GM10847 (cell line): ENCODE data around the gene VEZF1.

Source experiments
- POLR2A ChIP-seq: IDR thresholded peaks from 2 replicates; pipeline ENCODE4 v1.6.1; 2011; ENCODE audit not compliant: insufficient read length; ENCODE audit errors: extremely low read depth

The VEZF1 gene

DNA sequence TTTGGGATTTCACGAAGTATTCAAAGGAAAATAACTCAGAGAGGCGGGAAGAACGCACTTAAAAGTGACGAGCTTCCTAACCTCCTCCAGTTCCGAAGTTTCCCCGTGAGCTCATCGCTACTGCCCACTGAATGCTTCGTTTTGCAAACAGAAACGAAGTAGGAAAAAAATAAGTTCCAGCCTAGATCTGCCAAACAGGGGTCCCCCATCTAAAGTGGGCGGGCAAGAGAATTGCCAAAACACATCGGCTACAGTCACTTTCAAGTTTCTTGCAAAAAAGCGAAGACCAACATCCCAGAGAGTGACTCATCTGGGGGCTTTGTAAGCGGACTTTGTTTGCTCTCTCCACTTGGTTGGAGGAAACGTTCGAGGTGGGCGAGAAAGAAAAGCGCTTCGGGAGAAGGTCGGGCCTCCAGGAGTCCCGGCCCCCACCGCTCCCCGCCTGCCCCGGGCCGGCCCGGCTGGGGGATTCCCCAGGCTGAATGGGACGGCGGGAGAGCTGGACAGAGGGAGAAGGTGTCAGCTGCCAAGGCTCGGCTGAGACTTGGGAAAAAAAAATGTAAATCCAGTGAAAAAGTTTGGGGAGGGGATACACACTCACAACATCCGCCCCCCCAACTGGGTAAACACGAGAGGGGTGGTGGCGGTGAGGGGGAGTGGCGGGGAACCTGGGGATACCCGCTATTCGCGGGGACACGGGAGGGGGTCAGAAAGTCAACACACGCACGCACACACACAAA, 1.0 kb downstream of the VEZF1 start:
- no peak for TF ChIP-seq POLR2A

DNA sequence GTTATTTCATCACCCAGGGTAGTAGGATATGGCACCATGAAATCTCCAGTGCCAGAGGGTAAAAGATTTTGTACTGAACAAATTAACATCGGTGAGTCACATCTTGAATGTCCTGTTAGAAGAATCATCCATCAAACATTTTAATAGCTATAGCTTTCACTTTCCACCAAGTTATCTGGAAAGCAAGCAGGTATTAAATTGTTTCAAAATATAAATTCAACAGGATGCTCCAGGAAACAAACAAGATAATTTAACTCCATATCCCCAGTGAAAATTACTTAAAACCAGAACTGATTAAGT, 2.4 kb downstream of the VEZF1 start:
- no peak for TF ChIP-seq POLR2A

DNA sequence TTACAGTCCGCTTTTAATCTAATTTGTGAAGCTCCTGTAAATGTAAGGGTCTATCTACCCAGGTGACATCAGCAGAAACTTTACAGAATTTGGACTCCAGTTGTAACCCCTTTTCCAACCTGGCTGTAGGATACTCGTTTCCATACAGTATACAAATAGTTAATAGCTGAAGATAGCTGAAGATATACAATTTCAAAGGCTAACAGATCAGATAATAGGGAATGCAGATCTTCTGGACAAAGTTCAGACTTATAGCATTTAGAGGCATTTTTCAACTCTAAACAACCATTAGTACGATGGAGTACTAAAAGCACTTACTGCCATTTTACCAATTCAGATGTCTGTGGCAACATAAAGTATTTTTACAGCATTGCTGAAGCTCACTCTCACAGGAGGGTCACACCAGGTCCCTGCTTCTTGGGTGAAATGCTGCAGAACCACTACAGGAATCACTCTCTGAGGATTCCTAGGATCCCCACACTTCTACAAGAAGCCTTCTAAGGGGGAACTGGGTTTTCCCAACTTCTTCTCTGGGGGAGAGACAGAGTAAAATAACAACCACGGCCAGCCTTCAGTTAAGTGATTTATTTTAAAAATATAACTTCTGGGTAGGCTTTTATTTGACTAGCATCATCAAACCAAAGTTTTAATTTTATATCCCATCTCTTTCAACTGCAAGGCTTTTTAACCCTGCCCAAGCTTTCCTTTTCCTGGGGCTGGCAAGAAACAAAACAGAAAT, 2.9 kb downstream of the VEZF1 start:
- no peak for TF ChIP-seq POLR2A

DNA sequence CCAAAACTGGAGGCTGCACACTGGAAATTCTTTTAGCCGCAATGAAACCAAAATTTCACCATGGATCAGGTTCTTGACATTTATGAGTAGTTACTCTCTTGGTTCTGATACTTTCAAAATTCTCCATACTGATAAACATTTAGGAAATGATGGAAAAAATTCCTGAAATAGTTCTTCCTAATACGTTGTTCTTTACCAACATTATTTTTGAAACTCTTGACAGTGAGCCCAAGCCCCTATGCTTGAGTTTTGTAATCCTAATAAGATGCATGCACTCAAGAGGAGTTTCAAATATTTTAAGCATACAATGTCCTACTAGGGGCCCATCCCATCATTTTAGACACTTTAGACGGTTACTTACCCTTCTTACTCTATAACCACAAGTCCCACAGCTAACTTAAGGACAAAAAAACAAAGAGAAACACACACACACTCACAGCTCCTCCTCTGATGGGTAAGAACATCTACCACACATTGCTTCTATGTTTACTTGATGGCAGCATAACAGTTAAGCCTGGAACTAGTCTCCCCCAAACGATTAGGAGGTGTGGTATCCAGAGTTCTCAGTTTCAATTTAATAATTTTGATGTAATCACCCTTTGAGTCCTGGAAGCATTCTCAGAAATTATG, 3.7 kb downstream of the VEZF1 start:
- no peak for TF ChIP-seq POLR2A

DNA sequence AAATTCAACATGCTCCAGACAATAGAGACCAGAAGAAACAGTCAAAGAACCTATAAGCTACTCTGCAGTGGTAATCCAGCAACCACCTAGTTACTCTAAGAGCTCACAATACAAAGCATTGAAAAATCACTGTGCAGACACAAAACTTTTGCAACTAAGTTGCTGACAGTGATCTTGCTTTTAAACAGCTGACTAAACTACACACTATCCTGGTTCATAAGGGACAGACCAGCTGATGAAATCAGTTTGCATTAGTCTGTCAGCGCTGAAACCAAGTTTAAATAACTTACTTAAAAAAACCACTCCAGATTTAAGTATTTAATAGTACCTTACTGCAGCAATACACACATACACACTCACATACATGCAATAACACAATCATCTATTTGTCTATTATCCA, 4.6 kb downstream of the VEZF1 start:
- no peak for TF ChIP-seq POLR2A

DNA sequence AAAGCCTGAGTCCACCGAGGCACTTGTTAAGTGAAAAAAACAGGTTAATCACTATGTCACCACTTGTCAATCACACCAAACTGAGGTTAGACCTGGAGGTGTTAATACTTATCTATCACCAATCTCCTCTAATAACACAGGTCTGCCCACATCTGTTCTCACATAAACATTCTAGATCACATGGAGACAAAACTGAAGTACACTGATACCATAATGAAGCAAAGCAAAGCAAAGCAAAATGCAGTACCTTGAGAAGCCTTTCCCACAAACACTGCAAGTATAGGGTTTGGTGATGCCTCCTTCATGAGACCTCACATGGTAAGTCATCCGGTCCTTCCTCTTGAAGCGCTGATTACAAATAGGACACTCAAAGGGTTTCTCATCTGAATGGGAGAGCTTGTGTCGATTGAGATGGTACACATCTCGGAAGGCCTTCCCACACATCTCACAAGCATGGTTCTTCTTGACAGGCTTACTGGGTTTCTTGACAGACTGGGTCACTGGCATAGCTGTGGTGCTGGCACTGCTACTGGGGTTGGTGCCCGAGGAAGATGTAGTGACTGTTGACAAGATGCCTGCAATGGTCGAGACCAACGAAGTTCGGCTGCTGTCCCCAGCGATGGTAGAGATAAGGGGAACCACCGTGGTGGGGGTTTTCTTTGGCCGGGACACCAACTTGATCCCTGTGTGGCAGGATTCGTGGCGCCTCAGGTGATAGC, 5.4 kb downstream of the VEZF1 start:
- TF ChIP-seq POLR2A, result no peak

DNA sequence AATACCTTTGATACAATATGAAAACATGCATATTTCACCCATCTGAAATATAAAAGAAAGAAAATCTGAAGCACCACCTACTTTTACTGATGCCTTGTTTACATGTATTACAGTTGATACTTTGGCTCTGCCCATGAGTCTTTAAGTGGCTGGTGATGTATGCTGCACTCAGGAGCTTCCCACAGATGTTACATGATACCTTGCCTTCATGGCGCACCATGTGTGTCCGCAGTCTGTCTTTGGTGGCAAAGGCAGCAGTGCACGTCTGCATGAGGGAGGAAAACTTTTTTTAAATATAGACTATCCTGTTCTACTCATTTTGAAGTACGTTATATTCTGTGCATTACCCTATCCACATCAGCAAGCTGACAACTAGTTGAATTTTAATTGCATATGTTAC, 7.5 kb downstream of the VEZF1 start:
- TF ChIP-seq POLR2A, result no peak

DNA sequence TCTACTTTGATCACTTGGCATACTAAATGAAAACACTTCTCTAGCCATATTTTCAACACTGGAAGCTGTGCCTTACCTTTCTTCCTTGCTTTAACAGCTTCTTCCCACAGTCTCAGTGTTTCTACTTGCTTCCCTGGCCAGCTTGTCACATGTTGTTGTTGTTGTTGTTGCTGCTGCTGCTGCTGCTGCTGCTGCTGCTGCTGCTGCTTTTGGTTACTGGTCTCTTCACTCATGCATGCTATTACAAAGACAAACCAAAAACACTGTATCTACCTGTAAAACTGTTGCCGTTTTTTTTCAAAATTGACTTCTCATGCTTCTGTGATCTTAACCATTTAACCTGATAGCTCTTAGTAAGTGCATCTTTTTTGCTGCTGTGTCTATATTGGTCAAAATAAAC, 9.0 kb downstream of the VEZF1 start:
- no peak for TF ChIP-seq POLR2A

DNA sequence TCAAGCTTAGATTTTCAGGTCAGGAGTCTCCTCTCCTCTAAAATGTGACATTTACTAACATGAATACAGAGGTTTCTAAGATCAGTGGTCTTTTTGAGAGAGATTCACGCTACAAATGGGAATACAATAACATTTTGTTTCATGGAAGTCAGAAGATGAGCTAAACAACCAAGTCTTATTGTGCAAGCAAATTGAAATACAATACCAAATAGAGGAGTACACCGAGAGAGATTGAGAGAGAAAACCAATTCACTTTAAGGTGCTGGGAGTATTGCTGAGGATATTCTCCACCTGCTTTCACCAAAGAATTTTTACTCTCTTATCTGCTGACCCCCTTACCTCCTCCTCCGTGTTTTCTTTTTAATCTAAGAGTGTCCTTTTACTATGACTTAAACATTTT, 11.5 kb downstream of the VEZF1 start:
- no peak for TF ChIP-seq POLR2A

DNA sequence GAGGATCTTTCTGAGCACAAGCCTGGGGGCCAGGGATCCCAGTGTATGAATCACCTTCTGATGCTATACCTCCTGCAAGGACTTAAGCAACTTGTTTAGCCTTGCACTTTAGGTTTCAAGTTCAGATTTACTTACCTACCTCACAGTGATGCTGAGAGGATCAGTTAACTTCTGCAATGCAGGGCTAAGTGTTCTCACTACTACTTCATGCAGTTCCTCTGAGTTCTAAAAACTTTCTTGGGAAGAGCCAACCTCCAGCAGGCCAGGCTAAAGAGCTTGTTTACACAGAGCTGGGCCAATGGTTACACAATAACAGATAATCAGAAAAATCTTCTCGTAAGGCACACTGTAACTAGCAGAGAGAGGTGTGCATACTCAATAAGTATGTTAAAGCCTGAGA, 13.0 kb downstream of the VEZF1 start:
- TF ChIP-seq POLR2A, result no peak

DNA sequence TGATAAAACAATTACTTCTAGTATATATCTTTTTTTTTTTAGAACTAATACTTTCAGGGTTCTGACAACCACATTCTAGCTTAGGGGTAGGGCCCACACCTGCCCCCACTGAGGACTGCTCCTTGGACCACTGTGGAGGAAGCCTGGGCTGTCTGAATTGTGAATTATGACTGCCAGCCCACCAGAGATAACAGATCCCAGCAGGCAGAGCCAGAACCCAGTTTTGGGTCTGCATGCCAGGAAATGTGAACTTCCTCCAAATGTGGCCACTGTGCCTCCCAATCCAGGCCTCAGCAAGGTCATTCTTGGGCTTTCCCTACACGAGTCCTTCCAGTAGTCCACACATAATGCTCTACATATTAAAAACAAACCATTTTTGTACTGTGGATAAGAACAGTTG, 15.9 kb downstream of the VEZF1 start:
- no peak for TF ChIP-seq POLR2A

DNA sequence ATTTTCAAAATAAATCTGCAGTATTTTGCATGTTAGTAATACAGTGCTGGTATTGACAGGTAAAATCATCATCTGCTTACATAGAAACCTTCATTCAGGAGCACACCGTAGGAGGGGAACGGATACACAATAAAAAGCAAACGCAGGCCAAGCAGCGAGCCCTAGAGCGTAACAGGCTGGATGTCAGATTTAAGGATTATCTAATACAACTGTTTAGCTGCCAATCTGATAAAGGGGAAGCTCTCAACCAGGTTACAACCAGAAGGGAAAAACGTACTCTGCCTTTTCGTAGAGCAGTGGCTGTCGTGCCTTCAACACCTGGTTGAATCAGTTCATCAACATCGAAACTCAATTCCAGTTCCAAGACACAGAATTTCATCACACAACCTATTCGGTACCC, 16.5 kb downstream of the VEZF1 start:
- no peak for TF ChIP-seq POLR2A

DNA sequence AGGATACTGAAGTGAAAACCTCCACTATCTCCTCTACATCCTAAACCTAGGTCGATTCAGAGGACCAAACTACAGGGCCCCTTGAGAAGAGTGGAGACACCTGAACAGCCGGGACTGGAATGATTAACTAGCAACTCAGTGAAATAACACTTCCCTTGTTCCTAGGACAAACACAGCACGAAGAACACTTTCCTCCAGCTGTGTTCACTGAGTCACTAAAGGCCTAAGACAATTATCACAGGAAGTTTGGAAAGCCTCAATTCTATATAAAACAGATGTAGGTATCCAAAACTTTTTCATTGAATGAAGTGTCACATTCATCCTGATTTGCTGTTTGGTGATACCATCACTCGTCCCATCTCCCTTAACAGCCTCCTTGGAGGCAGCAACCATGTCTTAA, 17.3 kb downstream of the VEZF1 start:
- TF ChIP-seq POLR2A, result no peak

DNA sequence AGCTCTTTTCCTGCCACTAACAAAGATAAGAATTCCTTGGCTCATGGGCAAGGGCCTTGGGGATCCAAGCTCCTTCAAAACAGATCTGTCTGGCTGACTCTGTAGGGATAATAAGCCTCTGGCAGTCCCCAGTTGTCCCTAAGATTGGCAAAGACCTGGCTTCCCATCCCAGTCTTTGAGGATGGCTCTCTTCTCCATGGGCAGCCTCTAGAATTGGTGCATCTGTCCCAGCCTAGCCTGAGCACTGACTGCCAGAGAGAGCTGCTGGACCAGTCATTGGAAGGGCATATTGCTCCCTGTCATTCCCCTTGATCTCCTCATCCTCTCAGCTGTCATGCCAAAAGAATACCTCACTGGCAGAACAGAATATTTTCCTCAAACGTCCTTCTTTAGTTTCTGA, 19.6 kb downstream of the VEZF1 start:
- no peak for TF ChIP-seq POLR2A

DNA sequence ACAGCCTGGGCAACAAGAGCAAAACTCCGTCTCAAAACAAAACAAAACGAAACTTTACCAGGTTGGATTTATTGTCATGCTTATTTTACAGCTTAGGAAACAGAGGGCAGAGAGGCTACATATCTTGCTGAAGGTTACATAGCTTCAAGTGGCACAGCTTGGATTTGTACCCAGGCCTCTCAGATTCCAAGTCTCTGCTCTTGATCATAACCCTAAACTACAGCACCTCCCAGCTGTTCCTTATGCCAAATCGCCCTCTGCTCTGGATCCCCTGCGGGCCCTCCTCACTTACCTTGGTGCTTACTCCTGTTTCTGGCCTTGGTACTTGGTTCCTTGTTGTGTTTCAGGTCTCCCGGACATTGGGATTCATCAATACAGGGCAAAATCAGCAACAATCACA, 21.2 kb downstream of the VEZF1 start:
- no peak for TF ChIP-seq POLR2A

DNA sequence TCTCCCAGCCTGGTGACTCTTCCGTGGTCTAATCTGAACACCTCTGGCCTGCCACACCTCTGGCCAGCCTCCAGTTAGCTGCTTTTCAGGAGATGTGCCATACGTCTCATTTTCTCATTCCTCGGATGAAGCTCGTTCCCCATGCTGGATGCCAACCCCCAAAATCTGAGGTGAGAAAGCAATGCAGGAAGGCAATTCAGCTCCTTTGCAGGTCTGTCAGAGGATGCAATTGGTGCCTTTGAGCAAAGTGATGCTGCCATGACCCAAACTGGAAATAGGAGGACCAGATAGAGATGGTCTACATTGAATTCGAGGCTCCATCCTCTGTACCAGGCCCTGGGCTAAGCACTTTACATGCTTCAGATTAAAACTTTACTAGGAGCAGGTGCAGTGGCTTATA, 21.8 kb downstream of the VEZF1 start:
- no peak for TF ChIP-seq POLR2A
